Fibroblast of skin of abdomen (primary cell): ENCODE measurements around the gene HEY2.
"Not testable (repeated sequence)": the region's sequence is repeated elsewhere in the genome, so short reads cannot be mapped to it uniquely, and the experiment has no call there.

Experiments
- DNase-seq: peaks from one replicate; pipeline ENCODE4 v3.0.0-alpha.2; 2013

Gene HEY2

DNA sequence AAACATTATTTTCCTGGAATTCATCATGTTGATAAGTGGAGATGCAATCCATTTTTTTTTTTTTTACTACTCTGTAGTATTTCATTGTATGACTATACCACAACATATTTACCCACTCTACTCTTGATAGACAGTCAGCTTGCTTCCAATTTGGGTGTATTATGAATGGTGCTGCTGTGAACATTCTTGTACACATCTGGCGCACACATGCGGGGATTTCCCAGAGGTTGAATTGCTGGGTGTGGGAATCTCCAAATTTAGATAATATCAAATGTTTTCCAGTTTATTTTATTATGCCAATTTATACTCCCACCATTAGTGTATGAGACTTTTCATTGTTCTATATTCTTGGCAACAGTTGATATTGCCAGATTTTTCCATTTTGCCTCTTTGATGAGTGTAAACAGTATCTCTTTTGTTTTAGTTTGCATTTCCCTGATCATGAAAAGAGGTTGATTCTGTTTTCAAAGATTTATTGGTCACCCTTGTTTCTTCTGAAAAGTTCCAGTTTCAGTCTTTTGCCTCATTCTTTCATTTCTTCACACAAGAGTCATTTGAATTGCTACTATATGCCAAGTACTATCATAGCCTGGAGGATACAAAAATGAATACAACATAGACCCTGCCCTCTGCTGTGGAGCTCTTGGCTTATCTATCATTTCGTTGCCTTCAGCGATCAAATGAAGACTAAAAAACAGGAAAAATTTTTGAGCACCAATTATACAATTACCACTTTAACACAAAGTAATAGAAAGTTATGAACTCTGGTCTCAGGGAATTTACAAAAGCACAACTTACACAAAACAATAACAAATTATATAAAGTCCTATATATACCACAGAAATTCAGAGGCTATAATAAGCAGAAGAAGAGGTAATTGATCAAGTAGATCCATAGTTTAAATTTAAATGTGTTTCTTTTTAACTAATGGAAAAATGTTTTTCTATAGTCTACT is 24.2 kb downstream of the HEY2 start:
- no peak for DNase-seq

DNA sequence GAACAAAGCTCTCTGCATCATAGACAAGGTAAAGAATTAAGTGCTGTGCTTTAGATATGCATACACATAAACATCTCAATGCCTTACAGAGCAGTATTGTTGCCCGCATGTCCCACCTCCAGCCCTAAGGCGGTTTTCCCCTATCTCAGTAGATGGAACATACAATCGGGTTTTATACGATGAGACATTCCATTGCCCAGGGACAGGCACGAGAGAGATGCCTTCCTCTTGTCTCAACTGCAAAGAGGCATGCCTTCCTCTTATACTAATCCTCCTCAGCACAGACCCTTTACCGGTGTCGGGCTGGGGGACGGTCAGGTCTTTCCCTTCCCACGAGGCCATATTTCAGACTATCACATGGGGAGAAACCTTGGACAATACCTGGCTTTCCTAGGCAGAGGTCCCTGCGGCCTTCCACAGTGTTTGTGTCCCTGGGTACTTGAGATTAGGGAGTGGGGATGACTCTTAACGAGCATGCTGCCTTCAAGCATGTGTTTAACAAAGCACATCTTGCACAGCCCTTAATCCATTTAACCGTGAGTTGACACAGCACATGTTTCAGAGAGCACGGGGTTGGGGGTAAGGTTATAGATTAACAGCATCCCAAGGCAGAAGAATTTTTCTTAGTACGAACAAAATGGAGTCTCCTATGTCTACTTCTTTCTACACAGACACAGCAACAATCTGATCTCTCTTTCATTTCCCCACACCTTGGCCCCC is 26.8 kb downstream of the HEY2 start:
- DNase-seq = not testable (repeated sequence)

DNA sequence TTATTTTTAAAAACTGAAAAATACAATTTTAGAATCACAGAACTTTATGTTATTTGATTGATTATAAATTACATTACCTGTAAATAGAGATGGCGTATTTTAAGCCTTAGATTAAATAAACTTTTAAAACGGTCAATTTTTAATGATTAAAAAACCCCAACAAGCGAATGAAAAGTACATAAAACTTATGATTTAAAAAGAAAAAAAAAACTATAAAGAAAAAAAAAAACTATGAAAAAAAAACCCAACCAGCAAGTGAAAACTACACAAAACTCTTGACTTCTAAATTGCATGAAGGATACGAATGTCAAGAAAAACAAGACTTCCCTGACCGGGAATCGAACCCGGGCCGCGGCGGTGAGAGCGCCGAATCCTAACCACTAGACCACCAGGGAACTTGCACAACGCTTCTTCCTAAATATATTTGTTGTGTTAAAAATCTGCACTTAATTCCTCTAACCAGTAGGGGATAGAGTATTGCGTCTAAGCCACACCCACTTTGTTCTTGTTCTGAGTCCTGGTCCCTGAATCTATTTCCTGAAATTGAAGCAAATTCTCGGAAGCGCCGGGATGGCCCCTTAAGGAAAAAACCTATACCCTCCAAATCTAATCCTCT is 30.6 kb downstream of the HEY2 start:
- peak; percentile 93 for DNase-seq

DNA sequence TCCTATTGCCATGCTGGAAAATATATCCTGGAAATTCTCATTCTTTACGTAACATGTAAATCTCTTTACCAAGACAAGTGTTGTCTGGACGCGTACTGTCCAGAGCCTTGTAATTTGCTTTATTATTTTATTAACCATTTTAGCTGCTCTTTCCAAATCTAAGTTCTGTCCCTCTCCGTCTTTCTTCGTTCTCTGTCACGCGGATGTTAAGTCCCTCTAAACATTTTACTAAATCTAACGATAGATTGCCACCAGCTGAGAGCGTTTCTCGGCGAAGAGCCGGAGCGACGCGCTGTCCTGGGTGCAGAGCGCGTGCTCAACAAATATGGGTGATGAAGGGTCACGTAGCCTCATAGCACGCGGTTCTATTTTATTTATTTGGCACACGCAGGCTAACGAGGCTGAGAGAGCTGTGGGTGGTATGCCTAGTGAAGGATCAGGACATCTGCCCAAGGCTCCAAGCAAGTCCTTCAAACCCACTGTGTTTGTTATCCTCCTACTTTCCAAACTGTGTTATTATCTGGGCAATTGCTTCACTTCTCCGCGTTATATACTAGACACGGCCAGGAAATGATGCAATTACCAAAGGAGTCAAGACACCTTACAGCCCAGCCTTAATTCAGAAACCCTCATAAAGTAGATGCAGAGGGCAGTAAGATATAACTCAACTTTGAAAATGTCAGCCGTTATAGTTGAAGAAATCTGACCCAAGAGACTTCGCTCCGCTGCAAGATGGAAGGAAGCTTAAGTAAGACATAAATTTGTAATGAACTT is 31.3 kb downstream of the HEY2 start:
- DNase-seq = peak; percentile 87

DNA sequence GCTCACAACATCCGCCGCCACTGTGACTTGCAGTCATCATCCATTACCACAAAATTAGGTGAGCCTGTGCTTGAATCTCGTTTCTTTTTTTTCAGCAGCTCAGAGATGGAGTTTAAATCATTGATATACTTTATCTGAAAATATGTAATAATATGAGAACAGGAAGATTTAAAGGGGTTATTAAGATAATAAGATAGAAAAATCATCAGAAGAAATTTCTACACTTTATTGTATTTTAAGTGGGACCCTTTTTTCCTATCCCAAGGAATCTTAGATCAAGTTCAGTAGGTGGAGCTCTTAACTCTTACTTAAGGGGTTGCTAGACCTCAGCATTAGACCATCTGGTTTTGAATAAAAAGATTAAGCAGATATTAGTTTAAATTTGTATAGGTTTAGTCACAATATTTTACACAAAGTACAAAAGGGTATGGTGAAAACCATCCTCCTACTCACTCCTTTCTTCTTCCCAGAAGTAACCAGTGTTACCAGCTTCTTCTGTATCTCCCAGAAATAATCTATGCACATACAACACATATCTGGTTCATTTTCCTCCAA is 32.0 kb downstream of the HEY2 start:
- peak; percentile 51 for DNase-seq

DNA sequence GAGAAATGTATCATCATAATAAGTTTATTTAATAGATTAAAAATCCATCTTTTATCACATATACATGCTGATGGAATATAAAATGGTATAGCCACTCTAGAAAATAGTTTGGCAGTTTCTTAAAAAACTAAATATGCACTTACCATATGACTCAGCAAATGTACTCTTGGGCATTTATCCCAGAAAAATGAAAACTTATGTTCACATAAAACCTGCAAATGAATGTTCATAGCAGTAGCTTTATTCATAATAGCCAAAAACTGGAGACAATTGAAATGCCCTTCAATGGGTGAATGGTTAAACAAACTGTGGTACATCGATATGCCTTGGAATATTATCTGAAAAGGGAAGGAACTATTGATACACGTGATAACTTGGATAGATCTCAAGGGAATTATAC is 34.9 kb downstream of the HEY2 start:
- DNase-seq = peak; percentile 65

DNA sequence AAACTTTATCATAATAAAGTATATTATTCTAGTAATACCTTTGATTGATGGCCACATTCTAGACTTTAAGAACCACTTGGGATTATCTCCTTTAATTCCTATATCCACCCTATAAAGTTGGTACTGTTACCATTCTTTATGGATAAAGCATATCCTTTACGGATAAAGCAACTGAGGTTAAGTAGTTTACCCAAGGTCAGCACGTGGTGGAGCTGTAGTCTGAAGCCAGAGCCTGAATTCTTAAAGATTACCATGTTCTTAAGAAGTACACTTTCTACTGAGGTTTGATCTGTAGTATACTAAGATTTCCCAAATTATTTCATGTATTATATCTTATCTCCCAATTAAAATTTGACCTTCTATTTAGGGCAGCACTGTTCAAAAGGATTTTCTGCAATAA is 38.4 kb downstream of the HEY2 start:
- no peak for DNase-seq

DNA sequence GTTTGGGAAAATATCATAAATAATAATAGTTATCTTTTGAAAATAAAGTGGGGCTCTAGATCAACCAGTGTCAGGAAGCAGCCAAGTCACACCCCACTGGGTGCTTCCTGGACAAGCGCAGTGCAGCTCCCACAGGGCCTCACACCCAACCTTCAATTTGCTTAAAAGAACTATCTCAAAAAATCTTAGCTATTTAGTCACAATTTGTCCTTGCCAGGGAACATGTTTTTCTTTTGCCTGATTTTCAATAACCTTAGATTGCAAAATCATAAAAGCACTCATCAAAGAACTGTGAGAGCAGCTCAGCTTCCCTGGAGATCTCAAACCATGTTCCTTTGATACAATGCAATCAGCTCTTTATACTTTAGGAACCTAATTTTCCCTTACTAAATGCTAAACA is 39.7 kb downstream of the HEY2 start:
- no peak for DNase-seq

DNA sequence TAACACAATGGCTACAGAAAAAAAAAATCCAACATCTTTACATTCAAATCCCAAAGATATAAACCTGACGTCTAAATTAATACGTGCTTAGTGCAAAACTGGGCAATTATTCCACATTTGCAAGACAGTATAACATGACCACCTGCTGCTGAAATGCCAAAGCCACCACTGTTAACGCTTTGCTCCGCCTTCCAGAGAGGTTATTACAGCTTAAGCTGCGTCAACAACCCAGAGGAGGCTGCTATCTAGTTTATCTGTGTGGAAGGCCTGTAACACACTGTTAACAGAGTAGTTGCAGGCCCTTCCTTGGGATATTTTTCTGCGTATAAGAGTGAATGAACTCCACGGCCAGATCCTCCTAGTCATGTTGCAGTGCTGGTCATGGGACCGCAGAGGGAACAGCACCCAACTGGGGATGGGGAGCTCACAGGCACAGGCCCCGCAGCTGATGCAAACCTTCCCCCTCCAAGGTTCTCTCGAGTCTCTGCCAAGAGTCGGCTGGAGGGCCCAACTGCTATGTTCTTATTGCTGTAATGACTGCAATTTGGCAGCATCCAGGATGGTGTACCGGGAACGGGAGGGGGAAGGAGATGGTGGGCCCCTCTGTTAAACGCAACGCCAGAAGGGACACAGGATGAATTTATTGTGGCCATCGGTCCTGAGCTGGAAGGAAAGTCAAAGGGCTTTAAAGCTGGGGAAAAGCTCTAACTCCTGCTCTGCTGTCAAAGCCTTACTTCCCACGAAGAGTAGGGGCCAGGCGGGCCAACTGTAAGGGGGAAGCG is 40.3 kb downstream of the HEY2 start:
- peak; percentile 49 for DNase-seq

DNA sequence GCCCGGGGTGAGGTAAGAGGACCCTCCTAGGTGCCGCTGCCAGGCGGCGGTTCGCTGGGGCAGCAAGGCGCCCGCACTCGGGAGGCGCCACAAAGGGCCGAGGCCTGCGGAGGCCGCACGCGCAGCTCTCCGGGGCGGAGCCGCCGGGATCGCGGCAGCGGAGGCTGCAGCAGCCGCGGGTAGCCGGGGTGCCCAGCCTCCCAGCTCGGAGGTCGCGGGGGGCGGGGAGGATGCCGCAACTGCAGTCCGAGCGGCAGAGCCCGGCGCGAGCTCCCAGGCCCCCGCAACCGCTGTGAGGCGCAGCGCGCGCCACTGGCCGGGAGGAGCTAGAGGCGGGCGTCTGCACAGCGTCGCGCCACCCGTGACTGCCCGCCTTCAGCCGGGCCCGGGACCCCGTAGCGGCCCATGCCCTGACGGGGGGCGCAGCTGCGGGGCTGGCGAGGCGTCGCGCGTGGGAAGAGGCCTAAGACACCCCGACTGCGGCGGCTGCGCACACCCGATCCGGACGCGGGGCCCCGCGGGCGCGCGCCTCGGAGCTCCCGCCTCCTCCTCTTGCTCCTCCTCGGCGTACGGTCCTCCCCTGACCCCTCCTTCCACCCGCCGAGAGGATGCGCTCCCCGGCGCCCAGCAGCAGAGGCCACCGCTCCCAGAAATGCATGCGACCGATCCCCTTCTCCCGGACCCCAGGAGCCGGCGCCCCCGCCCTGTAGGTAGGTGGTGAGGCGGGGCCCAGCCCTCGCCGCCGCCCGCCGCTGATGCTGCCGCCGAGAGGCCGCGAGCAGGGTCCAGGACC is 41.1 kb downstream of the HEY2 start, which contains the start of gene NCOA7:
Gene NCOA7, plus strand, starts transcription at position 603 of the 793 bp plus-strand sequence. CDS start 24,395 bp downstream, outside the sequence.
- DNase-seq = peak; percentile 77

DNA sequence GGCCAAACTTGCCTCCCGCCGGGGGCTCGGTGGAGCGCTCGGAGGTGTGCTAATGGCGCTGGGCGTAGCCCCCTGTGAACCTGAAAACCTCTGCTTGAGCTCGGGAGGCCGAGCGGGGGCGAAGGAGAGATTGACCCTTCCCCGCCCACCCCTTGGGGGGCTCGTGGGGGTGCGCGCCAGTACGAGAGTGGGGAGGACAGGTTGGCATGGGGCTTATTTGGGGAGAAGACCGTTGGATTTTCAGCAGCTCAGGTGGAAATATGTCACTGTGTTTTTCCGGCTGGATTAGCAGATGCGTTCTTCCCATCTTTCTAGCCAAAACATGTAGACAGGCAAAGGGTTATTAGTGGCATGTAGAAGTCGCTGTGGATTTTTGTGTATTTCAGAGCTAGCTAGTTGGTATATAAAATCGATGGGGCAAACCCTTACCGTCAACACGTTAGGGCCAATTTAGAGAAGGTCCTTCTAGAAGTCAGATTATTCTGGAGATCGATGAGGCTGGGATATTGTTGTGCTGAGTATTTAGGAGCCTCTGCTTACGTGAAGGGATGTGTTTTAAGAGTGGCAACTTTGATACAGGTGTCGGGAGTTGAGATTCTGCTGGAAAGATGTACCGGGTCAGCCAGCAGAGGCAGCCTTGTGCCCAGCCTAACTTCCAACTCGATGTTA is 41.9 kb downstream of the HEY2 start:
- peak; percentile 43 for DNase-seq

DNA sequence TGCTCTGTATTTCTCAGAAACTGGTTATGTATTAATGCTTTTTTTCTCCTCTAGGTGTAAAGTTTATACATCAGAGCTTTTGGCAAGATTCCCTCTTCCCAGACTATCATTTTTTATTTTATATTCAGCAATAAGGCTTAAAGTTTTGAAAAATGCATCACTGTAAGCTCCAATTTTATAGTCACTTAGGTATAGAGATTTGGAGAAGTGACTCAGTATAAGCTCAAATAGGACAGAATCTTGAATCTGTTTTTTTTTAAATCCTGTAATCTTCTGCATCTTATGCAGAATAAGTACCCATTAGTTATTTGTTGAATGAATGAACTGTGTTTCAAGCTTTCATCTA is 42.4 kb downstream of the HEY2 start:
- no peak for DNase-seq

DNA sequence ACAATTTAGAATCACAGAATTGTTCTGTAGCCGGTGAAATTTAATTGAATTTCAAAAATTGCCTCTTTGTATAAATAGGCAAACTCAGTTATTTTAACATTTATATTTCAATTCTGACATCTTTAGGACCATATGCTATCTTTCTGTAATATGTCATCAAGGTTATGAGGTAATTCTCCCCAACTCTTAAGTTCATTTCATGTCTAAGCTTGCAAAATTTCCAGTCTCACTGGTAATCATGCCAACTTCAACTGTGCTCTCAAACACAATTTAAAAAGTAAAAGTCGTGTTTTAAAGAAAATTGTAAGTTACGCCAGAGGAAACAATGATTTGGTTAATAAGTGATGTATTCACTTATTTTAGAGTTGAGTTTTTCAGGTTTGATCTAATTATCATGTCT is 42.7 kb downstream of the HEY2 start:
- no peak for DNase-seq

DNA sequence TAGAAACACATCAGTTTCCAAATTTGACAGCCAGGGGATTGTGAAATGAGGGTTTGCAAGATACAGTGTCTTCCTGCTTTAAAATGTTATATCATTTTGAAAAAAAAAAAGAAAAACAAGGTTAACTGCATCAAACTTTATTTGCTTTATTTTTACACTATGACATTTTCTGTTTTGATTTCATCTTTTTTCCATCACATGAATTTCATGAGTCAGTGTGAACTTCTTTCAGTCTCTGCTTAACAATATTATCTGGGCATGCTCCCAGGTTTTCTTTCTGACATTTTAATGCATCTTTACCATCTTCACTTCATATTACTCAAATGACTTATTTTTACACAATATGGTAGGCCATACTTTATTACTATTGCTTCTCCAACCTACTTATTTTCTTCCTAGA is 43.2 kb downstream of the HEY2 start:
- DNase-seq = peak; percentile 40

DNA sequence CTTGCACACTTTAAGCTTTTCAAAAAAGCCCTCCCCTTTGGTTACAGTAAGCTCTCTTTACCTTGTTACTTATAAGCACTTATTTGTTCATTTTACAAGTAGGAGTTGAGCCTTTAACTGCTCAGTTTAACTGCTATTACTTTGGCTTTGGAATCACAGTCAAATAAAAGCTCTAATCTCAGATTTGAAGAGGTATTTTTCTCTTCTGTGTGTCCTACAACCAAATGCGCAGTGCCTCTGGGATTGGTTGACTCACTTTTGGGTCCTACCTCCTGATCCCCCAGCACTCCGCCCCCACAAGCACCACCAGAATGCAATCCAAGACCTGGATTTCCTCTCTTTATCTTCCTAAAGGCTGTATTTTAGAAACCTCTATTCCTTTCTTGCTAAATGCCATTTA is 43.8 kb downstream of the HEY2 start:
- no peak for DNase-seq

DNA sequence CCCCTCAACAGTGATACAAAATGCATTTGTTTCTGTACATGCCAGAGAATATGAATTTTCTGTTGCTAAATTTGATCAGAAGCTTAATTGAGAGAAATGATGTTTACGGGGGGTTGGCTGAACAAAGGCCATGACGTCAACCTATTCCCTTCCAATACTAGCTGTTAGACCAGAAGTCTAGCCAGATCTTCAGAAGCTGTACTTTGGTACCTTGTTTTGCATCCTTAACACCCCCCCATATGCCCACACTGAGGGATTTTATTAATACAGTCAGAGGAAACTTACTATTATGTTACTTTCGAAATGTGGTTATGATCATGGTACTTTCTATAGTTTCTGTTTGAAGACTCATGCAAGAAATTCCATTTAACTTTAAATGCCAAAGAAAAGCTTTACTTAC is 44.4 kb downstream of the HEY2 start:
- no peak for DNase-seq

DNA sequence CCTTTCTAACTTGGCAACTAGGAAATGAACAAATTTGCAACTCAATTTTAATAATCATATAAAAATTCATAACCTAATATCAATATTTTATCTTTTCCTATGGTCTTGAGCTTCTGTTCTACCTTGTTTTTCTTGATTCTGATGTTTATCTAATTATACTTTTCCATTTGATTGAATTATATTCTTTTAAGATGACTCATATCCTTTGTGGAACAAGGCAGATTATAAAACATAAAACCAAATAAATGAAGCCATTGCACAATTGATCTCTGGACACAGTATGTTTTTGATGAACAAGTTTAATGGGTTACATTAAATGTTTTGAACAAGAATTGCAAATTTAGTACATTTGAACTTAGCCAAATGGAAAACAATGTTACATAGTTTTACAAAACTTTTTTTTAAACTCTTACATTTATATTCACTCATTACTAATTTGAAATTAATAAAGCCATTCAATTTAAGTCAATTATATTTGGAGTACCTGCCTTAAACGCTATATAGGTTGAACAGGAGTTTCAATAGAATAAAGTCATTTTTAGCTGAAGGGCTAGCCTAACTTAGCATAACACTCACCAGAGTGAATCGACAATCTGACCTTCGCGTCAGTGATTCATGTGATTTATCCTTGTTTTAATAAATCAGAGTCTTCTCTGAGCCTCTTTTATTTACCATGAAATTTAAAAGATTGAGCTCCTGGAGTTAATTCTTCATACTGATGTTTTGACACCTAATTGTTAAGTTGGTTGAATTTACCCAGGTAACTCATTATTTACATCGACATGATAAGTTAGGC is 45.1 kb downstream of the HEY2 start:
- DNase-seq = no peak

DNA sequence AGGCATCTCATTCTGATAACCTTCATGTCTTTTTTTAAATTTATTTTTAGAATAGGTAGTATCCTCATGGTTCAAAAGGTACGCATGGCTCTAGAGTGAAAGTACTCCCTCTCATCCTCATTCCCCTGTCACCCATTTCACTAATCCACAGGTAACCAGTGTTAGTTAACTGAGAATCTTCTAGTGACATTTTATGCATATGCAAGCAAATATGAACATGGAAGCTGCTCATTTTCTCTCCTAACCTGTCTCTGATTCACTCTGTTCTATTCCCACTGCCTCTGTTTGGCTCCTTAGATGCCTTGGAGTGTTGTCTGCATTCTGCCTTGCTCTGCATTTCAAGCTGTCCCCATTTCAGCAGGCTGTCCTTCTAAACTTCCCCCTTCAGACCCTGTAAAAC is 45.9 kb downstream of the HEY2 start:
- no peak for DNase-seq
